Measurements from ENCODE around the gene TMEM248. TPM values are rescaled to one million over a fixed set of nuclear protein-coding genes. Genes with fewer than 3 reads are reported as not detected.
A peak's percentile ranks its signal among the peaks of the same experiment; 100 is the strongest.
"Not testable (repeated sequence)": the region's sequence is repeated elsewhere in the genome, so short reads cannot be mapped to it uniquely, and the experiment has no call there.

The TMEM248 gene
- total RNA-seq, 1 experiment from 2014 or later, result 108 TPM

- not testable (repeated sequence) for DNase-seq (ENCODE audit: low read depth)
These were observed 12.4 kb upstream of the TMEM248 start for GRCh38 chr7:66908598-66908997.

DNA sequence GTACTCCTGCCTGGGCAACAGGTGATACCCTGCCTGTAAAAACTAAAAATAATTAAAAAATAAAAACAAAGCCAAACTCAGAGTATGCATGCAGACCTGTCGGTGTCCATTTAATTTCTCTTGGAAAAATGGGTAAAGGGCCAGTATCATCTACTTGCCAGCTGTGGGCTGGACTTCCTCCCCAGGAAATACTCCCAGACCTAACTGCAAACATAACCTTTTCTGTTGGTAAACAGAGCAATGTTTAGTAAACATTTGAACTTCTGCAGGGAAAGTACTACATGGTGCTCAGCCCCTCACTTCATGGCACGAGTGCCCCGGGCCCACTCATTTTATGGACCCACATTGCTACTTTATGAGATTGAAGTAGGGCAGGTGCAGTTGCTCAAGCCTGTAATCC, 10.2 kb upstream of the TMEM248 start:
- no peak for DNase-seq (ENCODE audit: low read depth)

DNA sequence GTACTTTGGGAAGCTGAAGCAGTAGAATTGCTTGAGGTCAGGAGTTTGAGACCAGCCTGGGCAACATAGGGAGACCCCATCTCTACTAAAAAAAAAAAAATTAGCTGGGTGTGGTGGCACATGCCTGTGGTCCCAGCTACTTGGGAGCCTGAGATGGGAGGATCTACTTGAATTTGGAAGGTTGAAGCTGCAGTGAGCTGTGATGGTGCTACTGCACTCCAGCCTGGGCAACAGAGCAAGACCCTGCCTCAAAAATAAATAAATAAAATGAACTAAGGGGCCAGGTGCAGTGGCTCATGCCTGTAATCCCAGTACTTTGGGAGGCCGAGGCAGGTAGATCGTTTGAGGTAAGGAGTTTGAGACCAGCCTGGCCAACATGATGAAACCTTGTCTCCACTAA, 9.8 kb upstream of the TMEM248 start:
- not testable (repeated sequence) for DNase-seq (ENCODE audit: low read depth)

DNA sequence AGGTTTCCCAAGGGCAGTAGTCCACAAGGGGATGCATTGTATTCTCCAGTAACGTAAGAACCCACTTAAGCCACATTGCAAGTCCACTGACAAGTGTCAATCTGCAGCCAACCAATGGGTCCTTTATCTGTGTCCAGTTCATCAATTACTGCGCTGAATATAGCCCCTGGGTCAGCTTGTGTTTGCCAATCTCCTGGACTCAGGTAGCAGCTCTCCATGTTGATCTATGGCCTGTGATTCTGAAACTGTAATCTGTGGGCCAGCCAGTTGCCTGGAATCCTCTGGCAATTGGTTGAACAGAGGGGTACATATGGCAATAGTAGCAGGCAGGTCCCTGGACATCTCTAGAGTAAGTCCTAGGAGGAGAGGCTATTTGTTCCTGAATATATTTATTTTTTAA, 8.8 kb upstream of the TMEM248 start:
- DNase-seq (ENCODE audit: low read depth), result no peak

- no peak for DNase-seq (ENCODE audit: low read depth)
These were observed 7.6 kb upstream of the TMEM248 start for GRCh38 chr7:66913118-66914037.

- DNase-seq (ENCODE audit: low read depth), result not testable (repeated sequence)
These were observed 3.1 kb upstream of the TMEM248 start for GRCh38 chr7:66917904-66918303.

DNA sequence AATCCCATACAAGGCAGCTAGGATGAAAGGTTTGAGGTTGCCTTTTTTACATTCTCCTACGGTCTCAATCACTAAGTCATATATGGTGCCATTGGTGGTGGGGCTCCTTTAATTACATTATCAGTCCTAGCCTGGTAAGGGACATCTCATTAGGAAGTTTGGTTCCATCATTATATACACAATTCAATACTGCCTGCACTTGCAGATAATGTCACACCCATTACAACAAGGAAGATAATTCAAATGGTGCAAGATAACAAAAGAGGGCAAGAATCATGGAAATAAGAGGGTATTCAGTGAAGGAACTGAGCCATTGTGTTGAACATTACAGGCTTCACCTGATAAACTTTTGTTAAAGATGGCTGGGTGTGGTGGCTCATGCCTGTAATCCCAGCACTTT, 1.7 kb upstream of the TMEM248 start:
- DNase-seq (ENCODE audit: low read depth), result no peak

DNA sequence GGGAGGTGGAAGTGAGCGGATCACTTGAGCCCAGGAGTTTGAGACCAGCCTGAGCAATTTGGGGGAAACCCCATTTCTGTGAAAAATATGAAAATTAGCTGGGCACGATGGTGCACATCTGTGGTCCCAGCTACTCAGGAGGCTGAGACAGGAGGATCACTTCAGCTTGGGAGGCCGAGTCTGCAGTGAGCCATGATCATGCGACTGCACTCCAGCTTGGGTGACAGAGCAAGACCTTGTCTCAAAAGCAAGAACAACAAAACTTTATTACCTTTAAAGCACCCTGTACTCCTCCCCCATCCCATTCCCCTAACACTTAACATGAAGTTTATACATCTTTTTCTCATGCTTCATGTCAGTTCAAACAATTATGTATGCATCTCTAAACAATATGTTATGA, 1.3 kb upstream of the TMEM248 start:
- DNase-seq (ENCODE audit: low read depth), result no peak

GRCh38 chr7:66920256-66920655, 769 bp upstream of the TMEM248 start:
- no peak for DNase-seq (ENCODE audit: low read depth)

DNA sequence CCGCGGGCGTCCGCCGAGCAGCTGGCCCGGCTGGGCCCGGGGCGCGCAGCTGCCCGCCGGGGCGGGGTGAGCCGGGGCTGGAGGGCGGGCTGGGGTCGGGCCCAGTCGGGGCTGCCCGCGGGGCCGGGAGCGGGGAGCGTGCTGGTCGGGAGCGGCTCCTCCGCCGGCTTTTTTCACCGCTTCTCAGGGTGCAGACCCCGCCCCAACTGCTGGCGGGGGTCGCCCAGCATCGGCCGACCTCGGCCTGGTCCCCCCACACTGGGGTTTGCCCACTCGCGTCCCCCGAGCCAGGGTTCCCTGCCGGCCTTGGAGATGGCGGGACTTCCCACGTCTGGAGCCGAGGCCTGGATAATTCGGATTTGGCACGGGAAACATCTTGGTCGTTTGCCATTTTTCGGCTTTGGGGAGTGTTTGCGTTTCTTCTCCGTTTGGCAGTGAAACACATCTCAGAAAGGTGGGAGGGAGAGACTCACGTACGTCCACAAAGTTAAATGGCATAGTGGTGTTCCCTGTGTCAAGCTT, 432 bp downstream of the TMEM248 start:
- no peak for DNase-seq (ENCODE audit: low read depth)

GRCh38 chr7:66921918-66922486, 977 bp downstream of the TMEM248 start:
- peak; percentile 6 for DNase-seq (ENCODE audit: low read depth)

GRCh38 chr7:66925255-66925654, 4.2 kb downstream of the TMEM248 start:
- DNase-seq (ENCODE audit: low read depth), result no peak

- no peak for DNase-seq (ENCODE audit: low read depth)
These were observed 6.4 kb downstream of the TMEM248 start for GRCh38 chr7:66927348-66927948.

GRCh38 chr7:66928388-66928787, 7.4 kb downstream of the TMEM248 start:
- DNase-seq (ENCODE audit: low read depth), result no peak

GRCh38 chr7:66929165-66929564, 8.1 kb downstream of the TMEM248 start:
- no peak for DNase-seq (ENCODE audit: low read depth)

GRCh38 chr7:66929935-66930334, 8.9 kb downstream of the TMEM248 start:
- DNase-seq (ENCODE audit: low read depth), result no peak

GRCh38 chr7:66930341-66930740, 9.3 kb downstream of the TMEM248 start:
- DNase-seq (ENCODE audit: low read depth), result peak; percentile 17

- DNase-seq (ENCODE audit: low read depth), result no peak
These were observed 12.4 kb downstream of the TMEM248 start for GRCh38 chr7:66933469-66933868.

DNA sequence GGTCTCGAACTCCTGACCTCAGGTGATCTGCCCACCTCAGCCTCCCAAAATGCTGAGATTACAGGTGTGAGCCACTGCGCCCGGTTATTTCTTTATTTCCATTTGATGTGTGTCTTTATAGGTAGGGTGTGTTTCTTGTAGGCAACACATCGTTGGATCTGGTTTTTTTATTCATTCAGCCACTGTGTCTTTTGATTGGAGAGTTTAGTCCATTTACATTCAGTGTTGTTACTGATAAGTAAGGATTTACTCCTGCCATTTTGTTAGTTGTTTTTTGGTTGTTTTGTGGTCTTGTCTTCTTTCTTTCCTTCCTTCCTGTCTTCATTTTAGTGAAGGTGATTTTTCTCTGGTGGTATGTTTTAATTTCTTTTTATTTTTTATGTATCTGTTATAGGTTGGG, 16.9 kb downstream of the TMEM248 start:
- DNase-seq (ENCODE audit: low read depth), result no peak

GRCh38 chr7:66939325-66939724, 18.3 kb downstream of the TMEM248 start:
- no peak for DNase-seq (ENCODE audit: low read depth)

GRCh38 chr7:66946545-66946944, 25.5 kb downstream of the TMEM248 start:
- DNase-seq (ENCODE audit: low read depth), result no peak

- no peak for DNase-seq (ENCODE audit: low read depth)
These were observed 27.6 kb downstream of the TMEM248 start for GRCh38 chr7:66948480-66949109.

Measured in HT1080 (cell line).